ENCODE data around the gene SP5. TPM values are rescaled to one million over a fixed set of nuclear protein-coding genes. Genes with fewer than 3 reads are reported as not detected.

The SP5 gene
- total and polyA plus RNA-seq, 9 of the 15 experiments (the other 6 are each of a cell fraction or from before 2014, with no cell fraction given), result 0.03 to 1.7 (median 0.16) TPM; not detected in 1

DNA sequence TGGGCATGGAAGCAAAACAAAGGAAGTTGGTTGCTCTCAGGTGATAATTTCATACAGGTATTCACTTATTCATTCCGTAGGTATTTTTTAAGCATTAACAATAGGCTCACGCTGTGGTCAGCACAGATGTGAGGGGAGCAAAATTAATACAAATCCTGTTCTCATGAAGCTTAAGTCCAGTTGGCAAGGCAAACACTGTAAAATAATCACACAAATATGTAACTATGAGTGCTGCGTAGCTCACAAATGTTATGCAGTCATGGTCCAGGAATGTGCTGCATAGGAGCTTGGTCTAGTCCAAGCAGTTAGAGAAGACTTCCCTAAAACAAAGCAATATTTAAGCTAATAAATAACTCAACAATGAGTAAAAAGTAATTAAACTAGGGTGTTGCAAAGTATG is 23.9 kb downstream of the SP5 start:
- no peak overlapping the region for H3K4me2 ChIP-seq (ENCODE audit: insufficient read depth, low read length)
- no peaks in the 10 kb centered on the region for H4K20me1 ChIP-seq (replicated peaks; ENCODE audit: control insufficient read depth, insufficient read depth, low read length)
- no peaks in the 10 kb centered on the region for H3K9me1 ChIP-seq (ENCODE audit: control insufficient read depth, insufficient read depth, low read length)
- peaks cover 27 to 38% of the 10 kb centered on the region in 2 experiments; a peak in 4 of 5 replicates for H3K4me1 ChIP-seq (replicated peaks in 1 of 2; ENCODE audit: control insufficient read depth in 2 of 2, insufficient read depth in 2 of 2, low read length in 2 of 2)
- in situ Hi-C loops (cut with MboI) (no loop called here), intact Hi-C loops (cut with micrococcal nuclease) (no loop called here)
- H3K4me3 ChIP-seq, result no peak overlapping the region
- no peak overlapping the region for H3K27ac ChIP-seq (ENCODE audit: extremely low read depth, low read depth, low read length)
- ChIA-PET POLR2A (interaction anchor here (0.7 to 1.8 kb wide), 3 partner anchors 9 to 584 kb away, joined by 3 to 7 read pairs (median 3); no protein-coding TSS in a partner anchor), CTCF (ENCODE audit: low intra/inter-chr PET ratio) (no interaction called here)
- H3K27me3 ChIP-seq (ENCODE audit: control insufficient read depth in 2 of 2, insufficient read depth in 2 of 2, low read length in 2 of 2), result no peaks in the 10 kb centered on the region
- 0 out of 2 replicates have a peak, but pooled peaks cover 4% of the 10 kb centered on the region for H3K9me3 ChIP-seq (replicated peaks; ENCODE audit: control insufficient read depth, insufficient read depth, low read depth, low read length)
- H3K36me3 ChIP-seq (ENCODE audit: control insufficient read depth, insufficient read depth, low read length), result no peaks in the 10 kb centered on the region
- BruUV-seq (replicated peaks), result no TSS peak
- H2AFZ ChIP-seq (ENCODE audit: low read depth, low read length), result no peak overlapping the region
- FAIRE-seq (no peak), DNase-seq (ENCODE audit: extremely low read depth in 1 of 4, low spot score in 3 of 4) (no peak), ATAC-seq (no peak)
- no peak overlapping the region for H3K9ac ChIP-seq (ENCODE audit: insufficient read depth in 1 of 2, low read depth in 2 of 2, low read length in 2 of 2)
- H3K79me2 ChIP-seq (ENCODE audit: control insufficient read depth, insufficient read depth, low read length), result no peaks in the 10 kb centered on the region
- 92% methylated on average over 3 of the region's 3 CpGs for WGBS (ENCODE audit: insufficient coverage, low coverage, missing lambda C conversion rate)
- TF ChIP-seq HDAC2 (IDR thresholded peaks at IDR 0.05) (no peak), E2F3 (CRISPR knock-in tag; IDR thresholded peaks at IDR 0.05) (no peak), HEY1 (CRISPR knock-in tag; IDR thresholded peaks at IDR 0.05; ENCODE audit: borderline replicate concordance) (no peak), SIX5 (IDR thresholded peaks at IDR 0.05; ENCODE audit: borderline replicate concordance in 1 of 2, insufficient read depth in 1 of 2, low read depth in 1 of 2, low read length in 2 of 2) (no peak), FOXK2 (conservative IDR thresholded peaks at IDR 0.05 in 1 of 2, IDR thresholded peaks at IDR 0.05 in 1 of 2; ENCODE audit: low read depth in 2 of 2) (no peak), YBX1 (IDR thresholded peaks at IDR 0.05) (no peak), RBM22 (IDR thresholded peaks at IDR 0.05; ENCODE audit: low read depth, low read length, poor library complexity, severe bottlenecking) (no peak), BCOR (IDR thresholded peaks at IDR 0.05) (no peak), ZNF253 (CRISPR knock-in tag; conservative IDR thresholded peaks at IDR 0.05) (no peak), ZNF764 (CRISPR knock-in tag; IDR thresholded peaks at IDR 0.05; ENCODE audit: low read depth) (no peak)
- TF ChIP-seq, protein P1, sequence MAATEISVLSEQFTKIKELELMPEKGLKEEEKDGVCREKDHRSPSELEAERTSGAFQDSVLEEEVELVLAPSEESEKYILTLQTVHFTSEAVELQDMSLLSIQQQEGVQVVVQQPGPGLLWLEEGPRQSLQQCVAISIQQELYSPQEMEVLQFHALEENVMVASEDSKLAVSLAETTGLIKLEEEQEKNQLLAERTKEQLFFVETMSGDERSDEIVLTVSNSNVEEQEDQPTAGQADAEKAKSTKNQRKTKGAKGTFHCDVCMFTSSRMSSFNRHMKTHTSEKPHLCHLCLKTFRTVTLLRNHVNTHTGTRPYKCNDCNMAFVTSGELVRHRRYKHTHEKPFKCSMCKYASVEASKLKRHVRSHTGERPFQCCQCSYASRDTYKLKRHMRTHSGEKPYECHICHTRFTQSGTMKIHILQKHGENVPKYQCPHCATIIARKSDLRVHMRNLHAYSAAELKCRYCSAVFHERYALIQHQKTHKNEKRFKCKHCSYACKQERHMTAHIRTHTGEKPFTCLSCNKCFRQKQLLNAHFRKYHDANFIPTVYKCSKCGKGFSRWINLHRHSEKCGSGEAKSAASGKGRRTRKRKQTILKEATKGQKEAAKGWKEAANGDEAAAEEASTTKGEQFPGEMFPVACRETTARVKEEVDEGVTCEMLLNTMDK (IDR thresholded peaks at IDR 0.05; ENCODE audit: borderline replicate concordance, insufficient read depth, low read depth, low read length, poor library complexity, severe bottlenecking), result no peak
- TF ChIP-seq, protein P2, sequence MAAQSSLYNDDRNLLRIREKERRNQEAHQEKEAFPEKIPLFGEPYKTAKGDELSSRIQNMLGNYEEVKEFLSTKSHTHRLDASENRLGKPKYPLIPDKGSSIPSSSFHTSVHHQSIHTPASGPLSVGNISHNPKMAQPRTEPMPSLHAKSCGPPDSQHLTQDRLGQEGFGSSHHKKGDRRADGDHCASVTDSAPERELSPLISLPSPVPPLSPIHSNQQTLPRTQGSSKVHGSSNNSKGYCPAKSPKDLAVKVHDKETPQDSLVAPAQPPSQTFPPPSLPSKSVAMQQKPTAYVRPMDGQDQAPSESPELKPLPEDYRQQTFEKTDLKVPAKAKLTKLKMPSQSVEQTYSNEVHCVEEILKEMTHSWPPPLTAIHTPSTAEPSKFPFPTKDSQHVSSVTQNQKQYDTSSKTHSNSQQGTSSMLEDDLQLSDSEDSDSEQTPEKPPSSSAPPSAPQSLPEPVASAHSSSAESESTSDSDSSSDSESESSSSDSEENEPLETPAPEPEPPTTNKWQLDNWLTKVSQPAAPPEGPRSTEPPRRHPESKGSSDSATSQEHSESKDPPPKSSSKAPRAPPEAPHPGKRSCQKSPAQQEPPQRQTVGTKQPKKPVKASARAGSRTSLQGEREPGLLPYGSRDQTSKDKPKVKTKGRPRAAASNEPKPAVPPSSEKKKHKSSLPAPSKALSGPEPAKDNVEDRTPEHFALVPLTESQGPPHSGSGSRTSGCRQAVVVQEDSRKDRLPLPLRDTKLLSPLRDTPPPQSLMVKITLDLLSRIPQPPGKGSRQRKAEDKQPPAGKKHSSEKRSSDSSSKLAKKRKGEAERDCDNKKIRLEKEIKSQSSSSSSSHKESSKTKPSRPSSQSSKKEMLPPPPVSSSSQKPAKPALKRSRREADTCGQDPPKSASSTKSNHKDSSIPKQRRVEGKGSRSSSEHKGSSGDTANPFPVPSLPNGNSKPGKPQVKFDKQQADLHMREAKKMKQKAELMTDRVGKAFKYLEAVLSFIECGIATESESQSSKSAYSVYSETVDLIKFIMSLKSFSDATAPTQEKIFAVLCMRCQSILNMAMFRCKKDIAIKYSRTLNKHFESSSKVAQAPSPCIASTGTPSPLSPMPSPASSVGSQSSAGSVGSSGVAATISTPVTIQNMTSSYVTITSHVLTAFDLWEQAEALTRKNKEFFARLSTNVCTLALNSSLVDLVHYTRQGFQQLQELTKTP (IDR thresholded peaks at IDR 0.05; ENCODE audit: low read depth in 1 of 2, partially characterized antibody in 2 of 2), result no peak
- TF ChIP-seq, protein P3, sequence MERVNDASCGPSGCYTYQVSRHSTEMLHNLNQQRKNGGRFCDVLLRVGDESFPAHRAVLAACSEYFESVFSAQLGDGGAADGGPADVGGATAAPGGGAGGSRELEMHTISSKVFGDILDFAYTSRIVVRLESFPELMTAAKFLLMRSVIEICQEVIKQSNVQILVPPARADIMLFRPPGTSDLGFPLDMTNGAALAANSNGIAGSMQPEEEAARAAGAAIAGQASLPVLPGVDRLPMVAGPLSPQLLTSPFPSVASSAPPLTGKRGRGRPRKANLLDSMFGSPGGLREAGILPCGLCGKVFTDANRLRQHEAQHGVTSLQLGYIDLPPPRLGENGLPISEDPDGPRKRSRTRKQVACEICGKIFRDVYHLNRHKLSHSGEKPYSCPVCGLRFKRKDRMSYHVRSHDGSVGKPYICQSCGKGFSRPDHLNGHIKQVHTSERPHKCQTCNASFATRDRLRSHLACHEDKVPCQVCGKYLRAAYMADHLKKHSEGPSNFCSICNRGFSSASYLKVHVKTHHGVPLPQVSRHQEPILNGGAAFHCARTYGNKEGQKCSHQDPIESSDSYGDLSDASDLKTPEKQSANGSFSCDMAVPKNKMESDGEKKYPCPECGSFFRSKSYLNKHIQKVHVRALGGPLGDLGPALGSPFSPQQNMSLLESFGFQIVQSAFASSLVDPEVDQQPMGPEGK (CRISPR knock-in tag; IDR thresholded peaks at IDR 0.05; ENCODE audit: borderline replicate concordance), result no peak
